Muscle of leg (tissue), 11 donors: ENCODE results near the gene CPNE7. TPM values are rescaled to one million over a fixed set of nuclear protein-coding genes. Genes with fewer than 3 reads are reported as not detected.

ENCODE experiments used
- DNase-seq: peaks from one replicate; pipeline ENCODE4 v3.0.0; 2013
- H3K27ac ChIP-seq: one replicate; pipeline ENCODE4 v1.5.1; 2013; ENCODE audit warnings: mild to moderate bottlenecking, low read length, control low read depth
- H3K27me3 ChIP-seq: one replicate; pipeline ENCODE4 v1.6.1; 2013; ENCODE audit warnings: low read length; ENCODE audit not compliant: control insufficient read depth, insufficient read depth
- H3K36me3 ChIP-seq: one replicate; pipeline ENCODE4 v1.6.1; 2013; ENCODE audit warnings: low read length; ENCODE audit not compliant: control insufficient read depth, insufficient read depth
- H3K4me1 ChIP-seq: one replicate; pipeline ENCODE4 v1.6.1; 2013; ENCODE audit warnings: low read length; ENCODE audit not compliant: control insufficient read depth, insufficient read depth
- H3K4me3 ChIP-seq: one replicate; pipeline ENCODE4 v1.5.1; 2013; ENCODE audit warnings: low read length, control low read depth
- H3K9me3 ChIP-seq: replicated peaks from 2 replicates; pipeline ENCODE4 v1.6.1; 2013; ENCODE audit warnings: low read depth, low read length; ENCODE audit not compliant: control insufficient read depth
- WGBS: methylation state at CpG from one replicate; pipeline ENCODE4 v1.1.5; 2013; ENCODE audit warnings: missing lambda C conversion rate; ENCODE audit not compliant: insufficient coverage; 5-methylcytosine and 5-hydroxymethylcytosine counted together
- polyA plus RNA-seq, 8 donors: library from polyadenylated mRNA; unstranded; fragments of 120-200 nt; gene quantifications; one replicate each; pipeline versions ENCODE4 v1.2.1 to v1.2.3, GENCODE V29; 2013; ENCODE audit warnings: inconsistent platforms in 1 of 8, low replicate concordance in 1 of 8; ENCODE audit not compliant: insufficient read length in 8 of 8, insufficient read depth in 1 of 8
- total RNA-seq: library from RNA; stranded (reverse); fragments of 120-200 nt; gene quantifications from one replicate; pipeline ENCODE4 v1.2.4, GENCODE V29; 2013

Gene CPNE7
- total and polyA plus RNA-seq, 9 donors: 0.09 to 0.53 (median 0.24) TPM; not detected in 1

- Histone ChIP-seq H3K27me3 (no peaks in the 10 kb centered on the region), H3K9me3 (no peaks in the 10 kb centered on the region), H3K36me3 (no peaks in the 10 kb centered on the region), H3K27ac (no peak overlapping the region), H3K4me1 (no peaks in the 10 kb centered on the region), H3K4me3 (no peak overlapping the region)
- 90% methylated on average over 47 of the region's 47 CpGs for WGBS
- DNase-seq: no peak
Observed at GRCh38 chr16:89595330-89596060, 19.9 kb downstream of the CPNE7 start.

- H3K9me3 ChIP-seq: no peaks in the 10 kb centered on the region
- H3K4me1 ChIP-seq: no peaks in the 10 kb centered on the region
- no peak overlapping the region for H3K4me3 ChIP-seq
- no peaks in the 10 kb centered on the region for H3K27me3 ChIP-seq
- no peaks in the 10 kb centered on the region for H3K36me3 ChIP-seq
- H3K27ac ChIP-seq: no peak overlapping the region
- DNase-seq: no peak
- WGBS: 53% methylated on average over 15 of the region's 25 CpGs
Observed at GRCh38 chr16:89596061-89596689, 20.6 kb downstream of the CPNE7 start.

GRCh38 chr16:89596957-89597649, 21.5 kb downstream of the CPNE7 start:
- DNase-seq: no peak
- no peak overlapping the region for H3K4me3 ChIP-seq
- peaks cover 3% of the 10 kb centered on the region for H3K27me3 ChIP-seq
- no peaks in the 10 kb centered on the region for H3K36me3 ChIP-seq
- H3K27ac ChIP-seq: no peak overlapping the region
- H3K4me1 ChIP-seq: no peaks in the 10 kb centered on the region
- no peaks in the 10 kb centered on the region for H3K9me3 ChIP-seq
- 79% methylated on average over 18 of the region's 19 CpGs for WGBS

GRCh38 chr16:89598199-89598598, 22.6 kb downstream of the CPNE7 start:
- no peak for DNase-seq
- no peaks in the 10 kb centered on the region for H3K9me3 ChIP-seq
- no CpG with 5 or more reads among the region's 14 CpGs for WGBS
- H3K27me3 ChIP-seq: peaks cover 5% of the 10 kb centered on the region
- no peaks in the 10 kb centered on the region for H3K36me3 ChIP-seq
- H3K27ac ChIP-seq: no peak overlapping the region
- H3K4me1 ChIP-seq: peaks cover 8% of the 10 kb centered on the region
- no peak overlapping the region for H3K4me3 ChIP-seq

GRCh38 chr16:89599451-89599858, 23.9 kb downstream of the CPNE7 start:
- peaks cover 5% of the 10 kb centered on the region for H3K27me3 ChIP-seq
- H3K9me3 ChIP-seq: no peaks in the 10 kb centered on the region
- WGBS: 19% methylated on average over 7 of the region's 8 CpGs
- H3K4me1 ChIP-seq: peaks cover 8% of the 10 kb centered on the region
- H3K27ac ChIP-seq: no peak overlapping the region
- no peaks in the 10 kb centered on the region for H3K36me3 ChIP-seq
- no peak overlapping the region for H3K4me3 ChIP-seq
- DNase-seq: no peak

- 66% methylated on average over 10 of the region's 10 CpGs for WGBS
- DNase-seq: no peak
- H3K4me3 ChIP-seq: no peak overlapping the region
- no peaks in the 10 kb centered on the region for H3K36me3 ChIP-seq
- H3K27me3 ChIP-seq: peaks cover 5% of the 10 kb centered on the region
- no peak overlapping the region for H3K27ac ChIP-seq
- peaks cover 8% of the 10 kb centered on the region for H3K4me1 ChIP-seq
- H3K9me3 ChIP-seq: no peaks in the 10 kb centered on the region
Observed at GRCh38 chr16:89599902-89600301, 24.3 kb downstream of the CPNE7 start.

- Histone ChIP-seq H3K4me3 (no peak overlapping the region), H3K27me3 (peaks cover 5% of the 10 kb centered on the region), H3K36me3 (no peaks in the 10 kb centered on the region), H3K4me1 (peaks cover 8% of the 10 kb centered on the region), H3K9me3 (no peaks in the 10 kb centered on the region), H3K27ac (no peak overlapping the region)
- WGBS: 71% methylated on average over 8 of the region's 12 CpGs
- no peak for DNase-seq
Observed at GRCh38 chr16:89600427-89600826, 24.9 kb downstream of the CPNE7 start.

- Histone ChIP-seq H3K36me3 (no peaks in the 10 kb centered on the region), H3K27me3 (peaks cover 5% of the 10 kb centered on the region), H3K27ac (no peak overlapping the region), H3K9me3 (no peaks in the 10 kb centered on the region), H3K4me3 (no peak overlapping the region), H3K4me1 (peaks cover 8% of the 10 kb centered on the region)
- 46% methylated on average over 4 of the region's 8 CpGs for WGBS
- no peak for DNase-seq
Observed at GRCh38 chr16:89600956-89601355, 25.4 kb downstream of the CPNE7 start.

GRCh38 chr16:89601906-89602272, 26.3 kb downstream of the CPNE7 start:
- H3K9me3 ChIP-seq: no peaks in the 10 kb centered on the region
- DNase-seq: no peak

GRCh38 chr16:89602273-89602951, 26.9 kb downstream of the CPNE7 start:
- no peak overlapping the region for H3K27ac ChIP-seq
- no peaks in the 10 kb centered on the region for H3K9me3 ChIP-seq
- peak; percentile 53 for DNase-seq
- no peak overlapping the region for H3K4me3 ChIP-seq
- no peaks in the 10 kb centered on the region for H3K36me3 ChIP-seq
- peaks cover 8% of the 10 kb centered on the region for H3K4me1 ChIP-seq
- WGBS: 2% methylated on average over 16 of the region's 22 CpGs
- peaks cover 5% of the 10 kb centered on the region for H3K27me3 ChIP-seq

More at GRCh38 chr16:89601906-89602272, 26.3 kb downstream of the CPNE7 start:
- H3K36me3 ChIP-seq: no peaks in the 10 kb centered on the region
- H3K4me3 ChIP-seq: no peak overlapping the region
- H3K27ac ChIP-seq: no peak overlapping the region
- WGBS: 59% methylated on average over 18 of the region's 22 CpGs
- H3K4me1 ChIP-seq: peaks cover 8% of the 10 kb centered on the region
- peaks cover 5% of the 10 kb centered on the region for H3K27me3 ChIP-seq
